HFFc6 (cell line): Measurements from ENCODE around the gene AKT3. TPM values are rescaled to one million over a fixed set of nuclear protein-coding genes. Genes with fewer than 3 reads are reported as not detected.
A peak's percentile ranks its signal among the peaks of the same experiment; 100 is the strongest.
"Not testable (repeated sequence)": the region's sequence is repeated elsewhere in the genome, so short reads cannot be mapped to it uniquely, and the experiment has no call there.

Source experiments
- DNase-seq: peaks from one replicate; pipeline ENCODE4 v3.0.0-alpha.2; 2018
- H3K27ac Mint-ChIP-seq: 2 replicates; pipeline ENCODE4 v1.8.0; 2020; ENCODE audit warnings: mild to moderate bottlenecking, mixed read lengths
- H3K27me3 Mint-ChIP-seq: 2 replicates; pipeline ENCODE4 v1.8.0; 2021; ENCODE audit warnings: mild to moderate bottlenecking, moderate library complexity, mixed read lengths; ENCODE audit not compliant: insufficient read depth
- H3K36me3 Mint-ChIP-seq: 2 replicates; pipeline ENCODE4 v1.8.0; 2021; ENCODE audit warnings: low read depth, mixed read lengths
- H3K4me1 Mint-ChIP-seq: 2 replicates; pipeline ENCODE4 v1.8.0; 2020; ENCODE audit warnings: low read depth, mixed read lengths
- H3K4me3 Mint-ChIP-seq: 2 replicates; pipeline ENCODE4 v1.8.0; 2020; ENCODE audit warnings: mild to moderate bottlenecking, moderate library complexity, mixed read lengths
- H3K9me3 Mint-ChIP-seq: 2 replicates; pipeline ENCODE4 v1.8.0; 2020; ENCODE audit warnings: mild to moderate bottlenecking, mixed read lengths
- total RNA-seq, 6 experiments: library from RNA; stranded (reverse); fragmentation: NEBNext Ultra II Directional; extraction: Animal tissue kit (Norgen Biotek cat#: 25700); gene quantifications; 2 replicates in 1 of 6; 3 replicates in 5 of 6; pipeline ENCODE4 v1.2.3, GENCODE V29; 2021
- TF ChIP-seq, protein P1 (sequence below): fragments of 200-600 bp; sonication (generic); IDR thresholded peaks from 2 replicates; pipeline ENCODE4 v1.5.0; 2021; ENCODE audit warnings: antibody characterized with exemption, mild to moderate bottlenecking

Gene AKT3
- total RNA-seq, 6 experiments from 2014 or later, result 66.8 to 85.4 (median 75.1) TPM

DNA sequence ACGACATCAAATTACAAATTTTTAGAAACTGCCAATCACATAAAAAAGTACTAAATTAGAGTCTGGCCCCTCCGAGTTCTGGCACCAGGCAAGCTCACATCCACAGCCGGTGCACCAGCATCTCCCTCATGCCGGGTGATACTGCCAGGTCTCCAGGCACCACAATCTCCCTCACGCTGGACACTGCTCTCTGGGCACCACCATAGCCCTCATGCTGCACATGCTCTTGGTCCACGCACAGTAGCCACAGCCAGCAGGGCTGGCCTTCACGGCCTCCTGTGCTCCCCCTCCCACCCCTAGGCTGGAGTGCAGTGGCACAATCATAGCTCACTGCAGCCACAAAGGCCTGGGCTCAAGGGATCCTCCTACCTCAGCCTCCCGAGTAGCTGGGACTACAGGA, 65.5 kb downstream of the AKT3 start:
- TF ChIP-seq, protein P1, sequence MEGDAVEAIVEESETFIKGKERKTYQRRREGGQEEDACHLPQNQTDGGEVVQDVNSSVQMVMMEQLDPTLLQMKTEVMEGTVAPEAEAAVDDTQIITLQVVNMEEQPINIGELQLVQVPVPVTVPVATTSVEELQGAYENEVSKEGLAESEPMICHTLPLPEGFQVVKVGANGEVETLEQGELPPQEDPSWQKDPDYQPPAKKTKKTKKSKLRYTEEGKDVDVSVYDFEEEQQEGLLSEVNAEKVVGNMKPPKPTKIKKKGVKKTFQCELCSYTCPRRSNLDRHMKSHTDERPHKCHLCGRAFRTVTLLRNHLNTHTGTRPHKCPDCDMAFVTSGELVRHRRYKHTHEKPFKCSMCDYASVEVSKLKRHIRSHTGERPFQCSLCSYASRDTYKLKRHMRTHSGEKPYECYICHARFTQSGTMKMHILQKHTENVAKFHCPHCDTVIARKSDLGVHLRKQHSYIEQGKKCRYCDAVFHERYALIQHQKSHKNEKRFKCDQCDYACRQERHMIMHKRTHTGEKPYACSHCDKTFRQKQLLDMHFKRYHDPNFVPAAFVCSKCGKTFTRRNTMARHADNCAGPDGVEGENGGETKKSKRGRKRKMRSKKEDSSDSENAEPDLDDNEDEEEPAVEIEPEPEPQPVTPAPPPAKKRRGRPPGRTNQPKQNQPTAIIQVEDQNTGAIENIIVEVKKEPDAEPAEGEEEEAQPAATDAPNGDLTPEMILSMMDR, result no peak
- Mint-ChIP-seq H3K36me3 (peaks cover 3% of the 10 kb centered on the region), H3K27ac (no peak overlapping the region), H3K27me3 (no peaks in the 10 kb centered on the region), H3K4me3 (no peak overlapping the region), H3K9me3 (no peaks in the 10 kb centered on the region), H3K4me1 (peaks cover 32% of the 10 kb centered on the region)
- DNase-seq, result no peak

DNA sequence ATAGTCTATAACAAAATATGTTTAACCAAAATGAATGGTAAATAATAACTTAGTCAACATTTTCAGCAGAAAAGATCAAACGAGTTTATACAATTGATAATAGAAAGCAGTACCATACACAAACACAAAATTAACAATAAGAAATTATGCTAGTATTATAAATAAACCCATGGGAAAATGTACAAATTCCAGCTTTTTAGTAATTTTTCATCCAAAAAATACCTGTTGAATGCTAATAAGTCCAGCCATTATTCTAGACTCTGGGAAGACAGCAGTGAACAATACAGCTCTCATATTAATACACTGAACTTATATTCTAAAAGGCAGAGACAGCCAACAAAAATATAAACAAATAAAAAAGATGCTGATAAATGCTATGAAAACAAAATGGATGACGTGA, 66.3 kb downstream of the AKT3 start:
- Mint-ChIP-seq H3K27ac (no peak overlapping the region), H3K4me3 (no peak overlapping the region), H3K27me3 (no peaks in the 10 kb centered on the region), H3K4me1 (peaks cover 27% of the 10 kb centered on the region), H3K36me3 (no peaks in the 10 kb centered on the region; the same call in 1 of the 2 replicates), H3K9me3 (no peaks in the 10 kb centered on the region)
- no peak for DNase-seq
- TF ChIP-seq, protein P1, result no peak

DNA sequence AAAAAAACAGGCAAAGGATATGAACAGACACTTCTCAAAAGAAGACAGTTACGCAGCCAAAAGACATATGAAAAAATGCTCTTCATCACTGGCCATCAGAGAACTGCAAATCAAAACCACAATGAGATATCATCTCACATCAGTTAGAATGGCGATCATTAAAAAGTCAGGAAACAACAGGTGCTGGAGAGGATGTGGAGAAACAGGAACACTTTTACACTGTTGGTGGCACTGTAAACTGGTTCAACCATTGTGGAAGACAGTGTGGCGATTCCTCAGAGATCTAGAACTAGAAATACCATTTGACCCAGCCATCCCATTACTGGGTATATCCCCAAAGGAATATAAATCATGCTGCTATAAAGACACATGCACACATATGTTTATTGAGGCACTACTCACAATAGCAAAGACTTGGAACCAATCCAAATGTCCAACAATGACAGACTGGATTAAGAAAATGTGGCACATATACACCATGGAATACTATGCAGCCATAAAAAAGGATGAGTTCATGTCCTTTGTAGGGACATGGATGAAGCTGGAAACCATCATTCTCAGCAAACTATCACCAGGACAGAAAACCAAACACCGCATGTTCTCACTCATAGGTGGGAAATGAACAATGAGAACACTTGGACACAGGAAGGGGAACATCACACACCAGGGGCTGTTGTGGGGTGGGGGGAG, 77.5 kb downstream of the AKT3 start:
- H3K4me1 Mint-ChIP-seq, H3K9me3 Mint-ChIP-seq, H3K4me3 Mint-ChIP-seq, H3K27ac Mint-ChIP-seq, H3K27me3 Mint-ChIP-seq, DNase-seq: not testable (repeated sequence)
- H3K36me3 Mint-ChIP-seq, result peaks cover 25% of the 10 kb centered on the region

DNA sequence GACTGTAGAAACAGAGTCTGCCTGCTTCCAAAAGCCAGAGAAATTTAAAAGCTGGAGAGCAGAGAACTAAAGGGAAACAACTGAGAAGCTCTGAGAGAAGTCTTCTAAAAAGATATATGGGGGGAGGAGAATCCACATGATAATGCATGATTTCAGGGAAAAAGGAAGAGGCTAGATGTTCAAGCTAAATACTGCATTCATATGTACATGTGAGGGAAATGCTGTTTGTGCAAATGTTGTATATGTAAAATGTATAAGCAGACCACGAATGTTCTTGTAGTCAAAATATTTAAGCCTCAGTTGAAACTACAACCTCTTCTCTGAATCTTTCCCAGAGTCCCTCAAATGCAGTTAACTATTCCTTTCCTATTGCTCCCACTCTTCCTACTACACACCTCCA, 79.2 kb downstream of the AKT3 start:
- TF ChIP-seq, protein P1, result no peak
- Mint-ChIP-seq H3K4me1 (peaks cover 16% of the 10 kb centered on the region), H3K4me3 (no peak overlapping the region), H3K27me3 (no peaks in the 10 kb centered on the region), H3K36me3 (peaks cover 13% of the 10 kb centered on the region), H3K27ac (no peak overlapping the region), H3K9me3 (peaks cover 7% of the 10 kb centered on the region; the same call in 1 of the 2 replicates)
- DNase-seq, result no peak

DNA sequence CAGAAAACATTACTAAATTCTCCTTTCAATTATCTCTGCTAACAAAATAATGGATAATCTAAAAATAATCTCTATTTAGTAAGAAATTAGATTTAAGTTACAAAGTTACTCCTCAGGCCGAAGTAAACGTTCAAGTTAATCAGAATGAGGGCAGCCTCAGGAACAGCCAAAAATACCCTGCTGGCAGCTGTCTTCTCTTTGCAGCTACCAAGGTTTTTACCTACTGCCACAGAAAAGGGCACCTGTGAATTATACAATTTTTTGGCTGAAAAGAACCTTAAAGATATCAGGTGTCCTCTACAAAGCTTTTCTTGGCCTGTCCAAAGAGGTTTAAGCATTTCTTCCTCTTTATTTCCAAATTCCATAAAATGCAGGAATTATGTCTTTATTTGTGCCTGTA, 84.4 kb downstream of the AKT3 start:
- Mint-ChIP-seq H3K36me3 (no peaks in the 10 kb centered on the region; the same call in 1 of the 2 replicates), H3K4me3 (no peak overlapping the region), H3K4me1 (peaks cover 28% of the 10 kb centered on the region), H3K27me3 (no peaks in the 10 kb centered on the region), H3K27ac (0 out of 2 replicates have a peak overlapping the region, but pooled peaks have one; percentile 42), H3K9me3 (no peaks in the 10 kb centered on the region)
- TF ChIP-seq, protein P1, result no peak
- DNase-seq, result no peak

DNA sequence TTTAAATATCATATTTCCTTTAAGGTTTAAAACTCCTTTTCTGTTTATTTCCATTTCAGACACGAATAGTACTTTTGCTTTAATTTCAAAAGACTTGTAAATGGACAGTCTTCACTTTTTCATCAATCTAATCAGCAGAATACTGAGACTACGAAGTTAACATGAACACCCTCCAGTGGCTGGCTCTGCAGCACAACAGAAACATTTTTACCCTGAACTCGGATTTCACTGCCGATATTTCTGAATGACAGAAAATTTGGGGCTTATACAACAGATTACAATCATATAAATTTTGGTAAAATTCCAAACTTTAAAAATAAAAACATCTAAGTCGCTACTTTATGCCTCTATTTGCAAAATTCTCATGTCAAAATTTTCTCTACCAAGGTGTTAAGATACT, 86.2 kb downstream of the AKT3 start:
- Mint-ChIP-seq H3K27ac (no peak overlapping the region), H3K4me1 (peaks cover 25% of the 10 kb centered on the region), H3K9me3 (no peaks in the 10 kb centered on the region), H3K36me3 (no peaks in the 10 kb centered on the region; the same call in 1 of the 2 replicates), H3K4me3 (no peak overlapping the region), H3K27me3 (no peaks in the 10 kb centered on the region)
- TF ChIP-seq, protein P1, result no peak
- DNase-seq, result no peak
